Peyer's patch (tissue), 4 donors: ENCODE data around the gene FLT3LG. TPM values are rescaled to one million over a fixed set of nuclear protein-coding genes. Genes with fewer than 3 reads are reported as not detected.

Experiments used
- DNase-seq, 3 donors: peaks; one replicate each; pipeline ENCODE4 v3.0.0-alpha.2; 2017 to 2019
- H3K27ac ChIP-seq, 4 donors: fragments of 200-600 bp; sonication (generic); one replicate each; pipeline ENCODE4 v1.5.1; 2016 to 2019
- H3K27me3 ChIP-seq, 2 donors: fragments of 200-600 bp; sonication (generic); one replicate each; pipeline ENCODE4 v1.5.1; 2019
- H3K36me3 ChIP-seq, 3 donors: fragments of 200-600 bp; sonication (generic); one replicate each; pipeline ENCODE4 v1.5.1; 2016 to 2019
- H3K4me1 ChIP-seq, 4 donors: fragments of 200-600 bp; sonication (generic); one replicate each; pipeline ENCODE4 v1.5.1; 2016 to 2019
- H3K4me3 ChIP-seq, 4 donors: fragments of 200-600 bp; sonication (generic); 1 replicate in 3 of 4; 2 replicates in 1 of 4; pipeline ENCODE4 v1.5.1; 2016 to 2019; ENCODE audit warnings: mild to moderate bottlenecking in 1 of 4
- H3K9me3 ChIP-seq, 4 donors: fragments of 200-600 bp; sonication (generic); one replicate each; pipeline ENCODE4 v1.5.1; 2016 to 2019; ENCODE audit warnings: mild to moderate bottlenecking in 1 of 4
- POLR2A ChIP-seq, 2 donors: fragments of 450-650 bp; IDR thresholded peaks; one replicate each; pipeline ENCODE4 v1.5.1; 2017; ENCODE audit warnings: antibody characterized with exemption in 2 of 2, mild to moderate bottlenecking in 2 of 2, moderate library complexity in 2 of 2
- total RNA-seq, 4 donors: library from RNA; depleted of rRNA; stranded (reverse); fragments of >200 nt; gene quantifications; one replicate each; pipeline ENCODE4 v1.1.0, GENCODE V29; 2016
- TF ChIP-seq, protein P1 (sequence below), 6 experiments: fragments of 450-650 bp in 4 of 6; fragments of 200-600 bp in 2 of 6; sonication (generic) in 1 of 6; IDR thresholded peaks; one replicate each; pipeline ENCODE4 v1.5.1; 2017 to 2019; ENCODE audit warnings: antibody characterized with exemption in 6 of 6, mild to moderate bottlenecking in 3 of 6, moderate library complexity in 1 of 6

FLT3LG gene
- total RNA-seq, 4 donors from 2014 or later: 2.8 to 22.3 (median 5.0) TPM

DNA sequence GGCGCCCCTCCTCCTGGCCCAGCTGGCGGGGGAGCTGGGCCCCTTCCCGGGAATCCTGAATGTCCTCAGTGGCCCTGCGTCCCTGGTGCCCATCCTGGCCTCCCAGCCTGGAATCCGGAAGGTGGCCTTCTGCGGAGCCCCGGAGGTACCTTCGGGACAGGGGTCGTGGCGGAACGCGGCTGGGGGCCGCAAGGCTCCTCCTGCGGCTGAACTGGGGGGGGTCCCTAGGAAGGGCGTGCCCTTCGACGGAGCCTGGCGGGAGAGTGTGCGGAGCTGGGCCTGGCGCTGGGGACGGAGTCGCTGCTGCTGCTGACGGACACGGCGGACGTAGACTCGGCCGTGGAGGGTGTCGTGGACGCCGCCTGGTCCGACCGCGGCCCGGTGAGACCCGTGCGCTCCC, 12.4 kb upstream of the FLT3LG start:
- peak in 1 of 3 donors; percentile 39 for DNase-seq
- Histone ChIP-seq H3K27ac (no peak overlapping the region), H3K4me3 (no peak overlapping the region), H3K9me3 (no peaks in the 10 kb centered on the region), H3K27me3 (no peaks in the 10 kb centered on the region), H3K36me3 (peaks cover 0 to 68% (median 0%) of the 10 kb centered on the region in 3 donors), H3K4me1 (peaks cover 0 to 15% (median 2%) of the 10 kb centered on the region in 4 donors)
- TF ChIP-seq POLR2A (IDR thresholded peaks at IDR 0.05): no peak
- TF ChIP-seq, protein P1, sequence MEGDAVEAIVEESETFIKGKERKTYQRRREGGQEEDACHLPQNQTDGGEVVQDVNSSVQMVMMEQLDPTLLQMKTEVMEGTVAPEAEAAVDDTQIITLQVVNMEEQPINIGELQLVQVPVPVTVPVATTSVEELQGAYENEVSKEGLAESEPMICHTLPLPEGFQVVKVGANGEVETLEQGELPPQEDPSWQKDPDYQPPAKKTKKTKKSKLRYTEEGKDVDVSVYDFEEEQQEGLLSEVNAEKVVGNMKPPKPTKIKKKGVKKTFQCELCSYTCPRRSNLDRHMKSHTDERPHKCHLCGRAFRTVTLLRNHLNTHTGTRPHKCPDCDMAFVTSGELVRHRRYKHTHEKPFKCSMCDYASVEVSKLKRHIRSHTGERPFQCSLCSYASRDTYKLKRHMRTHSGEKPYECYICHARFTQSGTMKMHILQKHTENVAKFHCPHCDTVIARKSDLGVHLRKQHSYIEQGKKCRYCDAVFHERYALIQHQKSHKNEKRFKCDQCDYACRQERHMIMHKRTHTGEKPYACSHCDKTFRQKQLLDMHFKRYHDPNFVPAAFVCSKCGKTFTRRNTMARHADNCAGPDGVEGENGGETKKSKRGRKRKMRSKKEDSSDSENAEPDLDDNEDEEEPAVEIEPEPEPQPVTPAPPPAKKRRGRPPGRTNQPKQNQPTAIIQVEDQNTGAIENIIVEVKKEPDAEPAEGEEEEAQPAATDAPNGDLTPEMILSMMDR (IDR thresholded peaks at IDR 0.05): no peak

DNA sequence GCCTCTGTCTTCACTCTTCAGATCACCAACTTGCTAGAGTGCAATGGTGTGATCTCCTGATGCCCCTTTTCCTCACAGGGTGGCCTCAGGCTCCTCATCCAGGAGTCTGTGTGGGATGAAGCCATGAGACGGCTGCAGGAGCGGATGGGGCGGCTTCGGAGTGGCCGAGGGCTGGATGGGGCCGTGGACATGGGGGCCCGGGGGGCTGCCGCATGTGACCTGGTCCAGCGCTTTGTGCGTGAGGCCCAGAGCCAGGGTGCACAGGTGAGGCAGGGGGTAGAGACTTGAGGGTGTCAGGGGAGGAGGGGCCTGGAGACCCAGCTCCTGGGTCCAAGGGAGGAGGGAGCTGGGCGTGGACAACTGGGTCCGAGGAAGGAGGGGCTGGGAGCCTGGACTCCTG, 11.5 kb upstream of the FLT3LG start:
- H3K27ac ChIP-seq: no peak overlapping the region
- DNase-seq: no peak

DNA sequence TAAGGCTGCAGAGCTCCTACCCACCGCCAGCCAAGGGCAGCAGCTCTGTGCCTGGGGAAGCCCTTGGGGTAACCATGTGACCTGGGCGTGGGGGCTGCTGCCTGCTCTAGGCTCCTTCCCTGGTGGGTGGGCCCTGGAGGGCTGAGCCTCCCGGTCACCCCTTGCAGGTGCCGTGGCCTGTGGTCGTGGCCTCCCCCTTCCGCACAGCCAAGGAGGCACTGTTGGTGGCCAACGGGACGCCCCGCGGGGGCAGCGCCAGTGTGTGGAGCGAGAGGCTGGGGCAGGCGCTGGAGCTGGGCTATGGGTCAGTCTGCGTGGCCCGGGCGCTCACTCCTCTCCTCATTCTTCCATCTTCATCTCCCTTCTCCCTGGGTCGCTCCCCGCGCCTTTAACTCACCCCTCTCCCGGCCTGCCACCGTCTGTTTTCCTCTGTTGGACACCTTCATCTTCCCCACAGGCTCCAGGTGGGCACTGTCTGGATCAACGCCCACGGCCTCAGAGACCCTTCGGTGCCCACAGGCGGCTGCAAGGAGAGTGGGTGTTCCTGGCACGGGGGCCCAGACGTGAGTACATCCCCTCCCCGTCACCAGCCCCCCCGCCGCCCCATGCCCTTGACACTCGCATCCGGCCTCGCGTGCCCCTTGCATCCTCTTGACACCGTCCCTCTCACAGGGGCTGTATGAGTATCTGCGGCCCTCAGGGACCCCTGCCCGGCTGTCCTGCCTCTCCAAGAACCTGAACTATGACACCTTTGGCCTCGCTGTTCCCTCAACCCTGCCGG, 9.9 kb upstream of the FLT3LG start:
- no peak for TF ChIP-seq POLR2A (IDR thresholded peaks at IDR 0.05)
- TF ChIP-seq, protein P1 (IDR thresholded peaks at IDR 0.05): no peak
- no peak overlapping the region for H3K4me3 ChIP-seq
- H3K4me1 ChIP-seq: peaks cover 0 to 8% (median 6%) of the 10 kb centered on the region in 4 donors
- no peaks in the 10 kb centered on the region for H3K27me3 ChIP-seq
- peak in 1 of 3 donors; percentile 46 for DNase-seq
- H3K9me3 ChIP-seq: no peaks in the 10 kb centered on the region
- peaks cover 0 to 77% (median 0%) of the 10 kb centered on the region in 3 donors for H3K36me3 ChIP-seq
- no peak overlapping the region for H3K27ac ChIP-seq

More for the DNA sequence above, 11.5 kb upstream of the FLT3LG start:
- Histone ChIP-seq H3K4me3 (no peak overlapping the region), H3K9me3 (no peaks in the 10 kb centered on the region), H3K27me3 (no peaks in the 10 kb centered on the region), H3K4me1 (peaks cover 0 to 9% (median 2%) of the 10 kb centered on the region in 4 donors), H3K36me3 (peaks cover 0 to 76% (median 0%) of the 10 kb centered on the region in 3 donors)
- TF ChIP-seq POLR2A (IDR thresholded peaks at IDR 0.05): no peak
- TF ChIP-seq, protein P1 (IDR thresholded peaks at IDR 0.05): no peak

DNA sequence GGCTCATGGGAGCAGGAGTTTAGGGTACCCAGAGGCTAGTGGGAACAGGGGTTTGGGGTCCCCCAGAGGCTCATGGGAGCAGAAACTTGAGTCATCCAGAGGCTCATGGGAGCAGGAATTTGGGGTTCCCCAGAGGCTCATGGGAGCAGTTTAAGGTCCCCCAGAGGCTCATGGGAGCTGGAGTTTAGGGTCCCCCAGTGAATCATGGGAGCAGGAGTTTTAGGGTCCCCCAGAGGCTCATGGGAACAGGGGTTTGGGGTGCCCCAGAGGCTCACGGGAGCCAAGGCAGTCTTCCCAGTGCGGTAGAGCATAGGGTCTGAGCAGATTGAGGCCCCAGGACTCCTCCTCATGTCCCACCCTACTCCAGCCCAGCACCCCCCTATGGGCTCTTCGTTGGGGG, 8.6 kb upstream of the FLT3LG start:
- H3K9me3 ChIP-seq: no peaks in the 10 kb centered on the region
- H3K27me3 ChIP-seq: no peaks in the 10 kb centered on the region
- peaks cover 0 to 19% (median 17%) of the 10 kb centered on the region in 4 donors for H3K4me1 ChIP-seq
- no peak overlapping the region for H3K27ac ChIP-seq
- H3K36me3 ChIP-seq: peaks cover 0 to 65% (median 0%) of the 10 kb centered on the region in 3 donors
- no peak for DNase-seq
- no peak overlapping the region for H3K4me3 ChIP-seq
- TF ChIP-seq, protein P1 (IDR thresholded peaks at IDR 0.05): no peak
- TF ChIP-seq POLR2A (IDR thresholded peaks at IDR 0.05): no peak

DNA sequence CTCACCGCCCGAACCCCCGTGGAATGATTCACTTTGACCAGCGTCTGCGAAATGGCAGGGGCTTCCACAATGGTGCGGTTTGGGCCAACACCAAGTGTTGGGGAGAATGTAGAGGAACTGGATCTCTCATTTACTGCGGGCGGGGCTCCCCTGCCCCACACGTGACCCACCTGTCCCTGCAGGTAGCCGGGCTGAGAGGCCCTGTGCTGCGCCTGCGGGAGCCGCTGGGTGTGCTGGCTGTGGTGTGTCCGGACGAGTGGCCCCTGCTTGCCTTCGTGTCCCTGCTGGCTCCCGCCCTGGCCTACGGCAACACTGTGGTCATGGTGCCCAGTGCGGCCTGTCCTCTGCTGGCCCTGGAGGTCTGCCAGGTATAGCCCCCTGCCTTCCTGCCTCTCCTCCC, 5.8 kb upstream of the FLT3LG start:
- peaks cover 0 to 29% (median 22%) of the 10 kb centered on the region in 4 donors for H3K4me1 ChIP-seq
- peaks cover 0 to 46% (median 0%) of the 10 kb centered on the region in 3 donors for H3K36me3 ChIP-seq
- DNase-seq: no peak
- TF ChIP-seq, protein P1 (IDR thresholded peaks at IDR 0.05): no peak
- no peak for TF ChIP-seq POLR2A (IDR thresholded peaks at IDR 0.05)
- peak overlapping the region; percentile 62 to 84 (median 66) for H3K27ac ChIP-seq
- no peaks in the 10 kb centered on the region for H3K9me3 ChIP-seq
- H3K27me3 ChIP-seq: no peaks in the 10 kb centered on the region
- no peak overlapping the region for H3K4me3 ChIP-seq
